HepG2 (cell line): ENCODE results near the gene EPDR1. TPM values are rescaled to one million over a fixed set of nuclear protein-coding genes. Genes with fewer than 3 reads are reported as not detected.
A peak's percentile ranks its signal among the peaks of the same experiment; 100 is the strongest.

Source experiments
- ASH2L ChIP-seq: fragments of 300-600, 200-600 bp; sonication (generic); IDR thresholded peaks from 2 replicates; pipeline ENCODE4 v1.7.0; 2017; ENCODE audit warnings: low read depth, mild to moderate bottlenecking, moderate library complexity, mixed read lengths, low read length; ENCODE audit not compliant: insufficient read length
- ATAD3A ChIP-seq: sonication (generic); formaldehyde crosslinking; IDR thresholded peaks from 2 replicates; pipeline ENCODE4 v1.4.0; 2020; ENCODE audit warnings: missing genetic modification reagents
- CAMTA2 ChIP-seq: sonication (generic); formaldehyde crosslinking; IDR thresholded peaks from 2 replicates; pipeline ENCODE4 v1.4.0; 2020; ENCODE audit warnings: mild to moderate bottlenecking, missing genetic modification reagents, borderline replicate concordance
- CCAR2 ChIP-seq: fragments of 200-400 bp; formaldehyde crosslinking; optimal IDR thresholded peaks from 2 replicates; pipeline ENCODE3; 2018; ENCODE audit warnings: low read depth, mild to moderate bottlenecking, low read length, moderate library complexity
- CEBPB ChIP-seq: IDR thresholded peaks from 2 replicates; pipeline ENCODE4 v1.6.1; 2011; ENCODE audit warnings: low read depth, low read length, improper control_type of control experiment, borderline replicate concordance
- FOXC1 ChIP-seq: sonication (generic); formaldehyde crosslinking; IDR thresholded peaks from 2 replicates; pipeline ENCODE4 v1.8.0; 2022; ENCODE audit warnings: mild to moderate bottlenecking, missing genetic modification reagents, borderline replicate concordance
- FOXK1 ChIP-seq: sonication (generic); formaldehyde crosslinking; IDR thresholded peaks from 2 replicates; pipeline ENCODE4 v1.4.0; 2020; ENCODE audit warnings: low read depth, missing genetic modification reagents, borderline replicate concordance
- HDAC1 ChIP-seq: sonication (generic); formaldehyde crosslinking; IDR thresholded peaks from 2 replicates; pipeline ENCODE4 v1.5.1; 2020; ENCODE audit warnings: mild to moderate bottlenecking, missing genetic modification reagents
- MATR3 ChIP-seq: sonication (generic); formaldehyde crosslinking; IDR thresholded peaks from 2 replicates; pipeline ENCODE4 v1.4.0; 2020; ENCODE audit warnings: missing genetic modification reagents
- RAD51 ChIP-seq: fragments of 450-650 bp; IDR thresholded peaks from 2 replicates; pipeline ENCODE4 v1.6.1; 2016; ENCODE audit warnings: borderline replicate concordance
- SOX5 ChIP-seq: IDR thresholded peaks from 2 replicates; pipeline ENCODE4 v1.6.1; 2016; ENCODE audit warnings: borderline replicate concordance
- XRCC5 ChIP-seq: fragments of 200-400 bp; formaldehyde crosslinking; optimal IDR thresholded peaks from 2 replicates; pipeline ENCODE3; 2017; ENCODE audit warnings: mild to moderate bottlenecking, low read length
- ZC3H13 ChIP-seq: sonication (generic); formaldehyde crosslinking; IDR thresholded peaks from 2 replicates; pipeline ENCODE4 v1.8.1; 2023; ENCODE audit warnings: mild to moderate bottlenecking, missing genetic modification reagents, moderate library complexity
- ZFP36 ChIP-seq: fragments of 150-350 bp; IDR thresholded peaks from 2 replicates; pipeline ENCODE4 v1.6.1; 2018; ENCODE audit warnings: borderline replicate concordance, low read length, low read depth; ENCODE audit not compliant: partially characterized antibody
- ZFP37 ChIP-seq: sonication (generic); formaldehyde crosslinking; IDR thresholded peaks from 2 replicates; pipeline ENCODE4 v1.4.0; 2020; ENCODE audit warnings: missing genetic modification reagents, borderline replicate concordance
- ZNF121 ChIP-seq: sonication (generic); formaldehyde crosslinking; IDR thresholded peaks from 2 replicates; pipeline ENCODE4 v1.5.0; 2020; ENCODE audit warnings: mild to moderate bottlenecking, missing genetic modification reagents
- ZNF468 ChIP-seq: sonication (generic); formaldehyde crosslinking; IDR thresholded peaks from 2 replicates; pipeline ENCODE4 v1.8.0; 2022; ENCODE audit warnings: mild to moderate bottlenecking, moderate library complexity, missing genetic modification reagents
- ZNF644 ChIP-seq: IDR thresholded peaks from 2 replicates; pipeline ENCODE4 v1.6.1; 2016; ENCODE audit warnings: low read depth
- ZNF761 ChIP-seq: sonication (generic); formaldehyde crosslinking; conservative IDR thresholded peaks from 2 replicates; pipeline ENCODE4 v1.4.0; 2020; ENCODE audit warnings: mild to moderate bottlenecking, missing genetic modification reagents
- polyA plus RNA-seq, 8 experiments: library from polyadenylated mRNA; depleted of rRNA in 3 of 8; stranded (reverse) in 7 of 8; unstranded in 1 of 8; fragments of >200 nt; fragmentation: Illumina TruSeq in 4 of 8; extraction: Trizol in 4 of 8; gene quantifications; 2 replicates each; pipeline versions ENCODE4 v1.2.1 to v1.2.3, GENCODE V29; 2011 to 2016; ENCODE audit warnings: low read depth in 4 of 8, missing spikeins in 1 of 8, mixed read lengths in 1 of 8; ENCODE audit not compliant: insufficient read depth in 1 of 8
- total RNA-seq, 5 experiments: library from RNA; depleted of rRNA; stranded (reverse); fragments of >200 nt; fragmentation: Illumina TruSeq; extraction: Trizol; gene quantifications; 2 replicates each; pipeline ENCODE4 v1.2.3, GENCODE V29; 2016; ENCODE audit warnings: low read depth in 1 of 5
- TF ChIP-seq, protein P1 (sequence below): IDR thresholded peaks from 2 replicates; pipeline ENCODE4 v1.4.0; 2020; ENCODE audit warnings: mild to moderate bottlenecking, missing genetic modification reagents
- TF ChIP-seq, protein P2 (sequence below), 2 experiments: fragments of 450-650 bp in 1 of 2; sonication (generic) in 1 of 2; formaldehyde crosslinking; IDR thresholded peaks; 2 replicates each; pipeline versions ENCODE4 v1.5.0 to v1.8.0; 2020 to 2022; ENCODE audit warnings: mild to moderate bottlenecking in 1 of 2, missing genetic modification reagents in 1 of 2
- TF ChIP-seq, protein P3 (sequence below): sonication (generic); formaldehyde crosslinking; IDR thresholded peaks from 2 replicates; pipeline ENCODE4 v1.4.0; 2020; ENCODE audit warnings: missing genetic modification reagents
- TF ChIP-seq, protein P4 (sequence below), 2 experiments: sonication (generic) in 1 of 2; formaldehyde crosslinking in 1 of 2; IDR thresholded peaks; 2 replicates each; pipeline versions ENCODE4 v1.5.1 to v1.6.1; 2011 to 2020; ENCODE audit warnings: borderline replicate concordance in 1 of 2, low read depth in 1 of 2, low read length in 1 of 2, mild to moderate bottlenecking in 1 of 2, missing genetic modification reagents in 1 of 2, moderate library complexity in 1 of 2

The EPDR1 gene
- total and polyA plus RNA-seq, 2 of the 13 experiments (the other 11 are each of a cell fraction or from before 2014, with no cell fraction given) = 38.3 to 50.2 TPM

DNA sequence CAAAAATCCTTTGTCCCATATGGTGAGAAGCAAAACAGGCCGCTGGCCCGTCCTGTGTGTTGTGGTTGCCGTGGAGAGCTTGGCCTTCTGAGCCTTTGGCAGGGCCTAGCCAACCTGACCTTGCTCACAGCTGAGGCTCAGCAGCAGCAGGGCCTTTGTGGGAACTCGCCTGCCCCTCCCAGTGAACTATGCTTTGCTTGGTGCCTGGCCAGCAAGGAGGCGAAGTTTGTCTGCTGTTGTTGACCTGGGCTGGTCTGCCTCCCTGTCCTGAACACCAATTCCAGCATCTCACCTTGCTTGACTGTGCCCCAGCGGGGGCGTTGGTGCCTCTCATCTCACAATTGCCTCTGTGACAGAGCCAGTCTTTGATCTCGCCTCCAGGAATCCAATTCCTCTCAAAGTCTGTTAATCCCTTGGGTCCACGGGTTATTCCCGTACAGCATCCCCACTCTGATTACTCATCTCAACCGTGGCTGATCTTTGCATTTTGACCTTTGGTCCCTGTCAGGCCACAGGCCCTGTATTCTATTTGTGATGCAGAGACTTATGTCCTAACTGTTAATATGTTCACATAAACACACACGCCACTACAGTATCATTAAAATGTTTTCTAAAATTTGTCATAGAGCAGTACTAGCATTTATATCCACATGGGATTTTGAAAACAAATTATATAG, 22.6 kb downstream of the EPDR1 start (continued):
- TF ChIP-seq CCAR2 (peak; percentile 64), CEBPB (no peak), ZNF121 (CRISPR knock-in tag) (0 out of 2 replicates have a peak, but pooled peaks have one; percentile 42), ATAD3A (CRISPR knock-in tag) (no peak), MATR3 (CRISPR knock-in tag) (no peak), XRCC5 (peak; percentile 87), CAMTA2 (CRISPR knock-in tag) (no peak), SOX5 (peak; percentile 98), ZC3H13 (CRISPR knock-in tag) (0 out of 2 replicates have a peak, but pooled peaks have one; percentile 55), ASH2L (peak; percentile 98), ZFP36 (peak; percentile 32), ZNF761 (peak; percentile 46; the same call in 1 of the 2 replicates), HDAC1 (CRISPR knock-in tag) (peak; percentile 95), FOXK1 (CRISPR knock-in tag) (peak; percentile 94), RAD51 (no peak), ZNF468 (CRISPR knock-in tag) (no peak), FOXC1 (peak; percentile 93; the same call in 1 of the 2 replicates), ZFP37 (no peak), ZNF644 (CRISPR knock-in tag) (peak; percentile 75)
- TF ChIP-seq, protein P1, sequence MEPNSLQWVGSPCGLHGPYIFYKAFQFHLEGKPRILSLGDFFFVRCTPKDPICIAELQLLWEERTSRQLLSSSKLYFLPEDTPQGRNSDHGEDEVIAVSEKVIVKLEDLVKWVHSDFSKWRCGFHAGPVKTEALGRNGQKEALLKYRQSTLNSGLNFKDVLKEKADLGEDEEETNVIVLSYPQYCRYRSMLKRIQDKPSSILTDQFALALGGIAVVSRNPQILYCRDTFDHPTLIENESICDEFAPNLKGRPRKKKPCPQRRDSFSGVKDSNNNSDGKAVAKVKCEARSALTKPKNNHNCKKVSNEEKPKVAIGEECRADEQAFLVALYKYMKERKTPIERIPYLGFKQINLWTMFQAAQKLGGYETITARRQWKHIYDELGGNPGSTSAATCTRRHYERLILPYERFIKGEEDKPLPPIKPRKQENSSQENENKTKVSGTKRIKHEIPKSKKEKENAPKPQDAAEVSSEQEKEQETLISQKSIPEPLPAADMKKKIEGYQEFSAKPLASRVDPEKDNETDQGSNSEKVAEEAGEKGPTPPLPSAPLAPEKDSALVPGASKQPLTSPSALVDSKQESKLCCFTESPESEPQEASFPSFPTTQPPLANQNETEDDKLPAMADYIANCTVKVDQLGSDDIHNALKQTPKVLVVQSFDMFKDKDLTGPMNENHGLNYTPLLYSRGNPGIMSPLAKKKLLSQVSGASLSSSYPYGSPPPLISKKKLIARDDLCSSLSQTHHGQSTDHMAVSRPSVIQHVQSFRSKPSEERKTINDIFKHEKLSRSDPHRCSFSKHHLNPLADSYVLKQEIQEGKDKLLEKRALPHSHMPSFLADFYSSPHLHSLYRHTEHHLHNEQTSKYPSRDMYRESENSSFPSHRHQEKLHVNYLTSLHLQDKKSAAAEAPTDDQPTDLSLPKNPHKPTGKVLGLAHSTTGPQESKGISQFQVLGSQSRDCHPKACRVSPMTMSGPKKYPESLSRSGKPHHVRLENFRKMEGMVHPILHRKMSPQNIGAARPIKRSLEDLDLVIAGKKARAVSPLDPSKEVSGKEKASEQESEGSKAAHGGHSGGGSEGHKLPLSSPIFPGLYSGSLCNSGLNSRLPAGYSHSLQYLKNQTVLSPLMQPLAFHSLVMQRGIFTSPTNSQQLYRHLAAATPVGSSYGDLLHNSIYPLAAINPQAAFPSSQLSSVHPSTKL (CRISPR knock-in tag) = peak; percentile 100
- TF ChIP-seq, protein P2, sequence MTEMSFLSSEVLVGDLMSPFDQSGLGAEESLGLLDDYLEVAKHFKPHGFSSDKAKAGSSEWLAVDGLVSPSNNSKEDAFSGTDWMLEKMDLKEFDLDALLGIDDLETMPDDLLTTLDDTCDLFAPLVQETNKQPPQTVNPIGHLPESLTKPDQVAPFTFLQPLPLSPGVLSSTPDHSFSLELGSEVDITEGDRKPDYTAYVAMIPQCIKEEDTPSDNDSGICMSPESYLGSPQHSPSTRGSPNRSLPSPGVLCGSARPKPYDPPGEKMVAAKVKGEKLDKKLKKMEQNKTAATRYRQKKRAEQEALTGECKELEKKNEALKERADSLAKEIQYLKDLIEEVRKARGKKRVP (CRISPR knock-in tag; IDR thresholded peaks at IDR 0.05) = peak in 1 of 2 experiments; percentile 82; a peak in 2 of 4 replicates
- TF ChIP-seq, protein P3, sequence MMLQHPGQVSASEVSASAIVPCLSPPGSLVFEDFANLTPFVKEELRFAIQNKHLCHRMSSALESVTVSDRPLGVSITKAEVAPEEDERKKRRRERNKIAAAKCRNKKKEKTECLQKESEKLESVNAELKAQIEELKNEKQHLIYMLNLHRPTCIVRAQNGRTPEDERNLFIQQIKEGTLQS = peak; percentile 91
- TF ChIP-seq, protein P4, sequence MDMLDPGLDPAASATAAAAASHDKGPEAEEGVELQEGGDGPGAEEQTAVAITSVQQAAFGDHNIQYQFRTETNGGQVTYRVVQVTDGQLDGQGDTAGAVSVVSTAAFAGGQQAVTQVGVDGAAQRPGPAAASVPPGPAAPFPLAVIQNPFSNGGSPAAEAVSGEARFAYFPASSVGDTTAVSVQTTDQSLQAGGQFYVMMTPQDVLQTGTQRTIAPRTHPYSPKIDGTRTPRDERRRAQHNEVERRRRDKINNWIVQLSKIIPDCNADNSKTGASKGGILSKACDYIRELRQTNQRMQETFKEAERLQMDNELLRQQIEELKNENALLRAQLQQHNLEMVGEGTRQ (IDR thresholded peaks at IDR 0.05; ENCODE audit: low read depth, low read length) = no peak
- TF ChIP-seq, protein P4 (CRISPR knock-in tag; IDR thresholded peaks at IDR 0.05; ENCODE audit: borderline replicate concordance) = no peak; the same call in 1 of the 2 replicates
